ENCODE data around the gene HSP90AB1. TPM values are rescaled to one million over a fixed set of nuclear protein-coding genes. Genes with fewer than 3 reads are reported as not detected.
A peak's percentile ranks its signal among the peaks of the same experiment; 100 is the strongest.

HSP90AB1 gene
- total and polyA plus RNA-seq, 2 donors = 252 to 772 TPM

GRCh38 chr6:44297063-44298038 is 50.5 kb downstream of the HSP90AB1 start:
- H3K27ac ChIP-seq (ENCODE audit: low read depth in 1 of 2, low read length in 1 of 2) = no peak overlapping the region
- peaks cover 19 to 24% of the 10 kb centered on the region in 2 donors for H3K36me3 ChIP-seq (ENCODE audit: control insufficient read depth in 2 of 2, insufficient read depth in 2 of 2, low read length in 1 of 2)
- peak in 2 of 9 donors; percentile 33 to 43 for DNase-seq (ENCODE audit: low read depth in 6 of 9, low spot score in 9 of 9)
- peaks cover 32 to 59% of the 10 kb centered on the region in 2 donors for H3K27me3 ChIP-seq (ENCODE audit: control insufficient read depth in 2 of 2, insufficient read depth in 1 of 2, low read length in 1 of 2)
- H3K4me1 ChIP-seq (ENCODE audit: control insufficient read depth in 2 of 2, insufficient read depth in 2 of 2, low read length in 2 of 2) = peaks cover 2 to 8% of the 10 kb centered on the region in 2 donors
- peaks cover 1 to 3% of the 10 kb centered on the region in 2 donors for H3K9me3 ChIP-seq (ENCODE audit: control insufficient read depth in 2 of 2, insufficient read depth in 1 of 2, low read length in 1 of 2)
- H3K4me3 ChIP-seq (ENCODE audit: low read length in 2 of 2) = peak overlapping the region in 1 of 2 donors; percentile 41
- WGBS = 1% methylated on average over 86 of the region's 86 CpGs

GRCh38 chr6:44298055-44298803 is 51.3 kb downstream of the HSP90AB1 start:
- H3K4me1 ChIP-seq (ENCODE audit: control insufficient read depth in 2 of 2, insufficient read depth in 2 of 2, low read length in 2 of 2) = peaks cover 2 to 8% of the 10 kb centered on the region in 2 donors
- 65% methylated on average over 20 of the region's 20 CpGs for WGBS
- no peak for DNase-seq (ENCODE audit: low read depth in 6 of 9, low spot score in 9 of 9)
- no peak overlapping the region for H3K4me3 ChIP-seq (ENCODE audit: low read length in 2 of 2)
- no peak overlapping the region for H3K27ac ChIP-seq (ENCODE audit: low read depth in 1 of 2, low read length in 1 of 2)
- peaks cover 28 to 32% of the 10 kb centered on the region in 2 donors for H3K36me3 ChIP-seq (ENCODE audit: control insufficient read depth in 2 of 2, insufficient read depth in 2 of 2, low read length in 1 of 2)
- H3K9me3 ChIP-seq (ENCODE audit: control insufficient read depth in 2 of 2, insufficient read depth in 1 of 2, low read length in 1 of 2) = peaks cover 1 to 3% of the 10 kb centered on the region in 2 donors
- peaks cover 32 to 52% of the 10 kb centered on the region in 2 donors for H3K27me3 ChIP-seq (ENCODE audit: control insufficient read depth in 2 of 2, insufficient read depth in 1 of 2, low read length in 1 of 2)

GRCh38 chr6:44298864-44299263 is 52.0 kb downstream of the HSP90AB1 start:
- 93% methylated on average over 3 of the region's 3 CpGs for WGBS
- H3K27me3 ChIP-seq (ENCODE audit: control insufficient read depth in 2 of 2, insufficient read depth in 1 of 2, low read length in 1 of 2) = peaks cover 30 to 48% of the 10 kb centered on the region in 2 donors

GRCh38 chr6:44300292-44300823 is 53.5 kb downstream of the HSP90AB1 start:
- no peak overlapping the region for H3K4me3 ChIP-seq (ENCODE audit: low read length in 2 of 2)
- 90% methylated on average over 7 of the region's 7 CpGs for WGBS
- H3K27me3 ChIP-seq (ENCODE audit: control insufficient read depth in 2 of 2, insufficient read depth in 1 of 2, low read length in 1 of 2) = peaks cover 26 to 38% of the 10 kb centered on the region in 2 donors
- H3K4me1 ChIP-seq (ENCODE audit: control insufficient read depth in 2 of 2, insufficient read depth in 2 of 2, low read length in 2 of 2) = peaks cover 2 to 8% of the 10 kb centered on the region in 2 donors
- H3K36me3 ChIP-seq (ENCODE audit: control insufficient read depth in 2 of 2, insufficient read depth in 2 of 2, low read length in 1 of 2) = peaks cover 49 to 53% of the 10 kb centered on the region in 2 donors
- H3K27ac ChIP-seq (ENCODE audit: low read depth in 1 of 2, low read length in 1 of 2) = no peak overlapping the region
- DNase-seq (ENCODE audit: low read depth in 6 of 9, low spot score in 9 of 9) = no peak
- H3K9me3 ChIP-seq (ENCODE audit: control insufficient read depth in 2 of 2, insufficient read depth in 1 of 2, low read length in 1 of 2) = peaks cover 0 to 1% of the 10 kb centered on the region in 2 donors

More at GRCh38 chr6:44298864-44299263, 52.0 kb downstream of the HSP90AB1 start:
- Histone ChIP-seq H3K4me3 (ENCODE audit: low read length in 2 of 2) (no peak overlapping the region), H3K27ac (ENCODE audit: low read depth in 1 of 2, low read length in 1 of 2) (no peak overlapping the region), H3K9me3 (ENCODE audit: control insufficient read depth in 2 of 2, insufficient read depth in 1 of 2, low read length in 1 of 2) (peaks cover 0 to 1% of the 10 kb centered on the region in 2 donors), H3K4me1 (ENCODE audit: control insufficient read depth in 2 of 2, insufficient read depth in 2 of 2, low read length in 2 of 2) (peaks cover 2 to 8% of the 10 kb centered on the region in 2 donors), H3K36me3 (ENCODE audit: control insufficient read depth in 2 of 2, insufficient read depth in 2 of 2, low read length in 1 of 2) (peaks cover 34 to 38% of the 10 kb centered on the region in 2 donors)
- DNase-seq (ENCODE audit: low read depth in 6 of 9, low spot score in 9 of 9) = no peak

- peaks cover 0 to 1% of the 10 kb centered on the region in 2 donors for H3K9me3 ChIP-seq (ENCODE audit: control insufficient read depth in 2 of 2, insufficient read depth in 1 of 2, low read length in 1 of 2)
- no peak overlapping the region for H3K4me3 ChIP-seq (ENCODE audit: low read length in 2 of 2)
- H3K36me3 ChIP-seq (ENCODE audit: control insufficient read depth in 2 of 2, insufficient read depth in 2 of 2, low read length in 1 of 2) = peaks cover 56 to 61% of the 10 kb centered on the region in 2 donors
- peaks cover 22 to 31% of the 10 kb centered on the region in 2 donors for H3K27me3 ChIP-seq (ENCODE audit: control insufficient read depth in 2 of 2, insufficient read depth in 1 of 2, low read length in 1 of 2)
- peaks cover 2 to 8% of the 10 kb centered on the region in 2 donors for H3K4me1 ChIP-seq (ENCODE audit: control insufficient read depth in 2 of 2, insufficient read depth in 2 of 2, low read length in 2 of 2)
- no peak overlapping the region for H3K27ac ChIP-seq (ENCODE audit: low read depth in 1 of 2, low read length in 1 of 2)
- WGBS = 95% methylated on average over 8 of the region's 8 CpGs
- DNase-seq (ENCODE audit: low read depth in 6 of 9, low spot score in 9 of 9) = no peak
These were observed 54.2 kb downstream of the HSP90AB1 start for GRCh38 chr6:44301106-44301505.

GRCh38 chr6:44301782-44302564 is 55.1 kb downstream of the HSP90AB1 start:
- peaks cover 2 to 8% of the 10 kb centered on the region in 2 donors for H3K4me1 ChIP-seq (ENCODE audit: control insufficient read depth in 2 of 2, insufficient read depth in 2 of 2, low read length in 2 of 2)
- peaks cover 15 to 22% of the 10 kb centered on the region in 2 donors for H3K27me3 ChIP-seq (ENCODE audit: control insufficient read depth in 2 of 2, insufficient read depth in 1 of 2, low read length in 1 of 2)
- 98% methylated on average over 14 of the region's 14 CpGs for WGBS
- peaks cover 63 to 69% of the 10 kb centered on the region in 2 donors for H3K36me3 ChIP-seq (ENCODE audit: control insufficient read depth in 2 of 2, insufficient read depth in 2 of 2, low read length in 1 of 2)
- no peak overlapping the region for H3K4me3 ChIP-seq (ENCODE audit: low read length in 2 of 2)
- DNase-seq (ENCODE audit: low read depth in 6 of 9, low spot score in 9 of 9) = no peak
- H3K27ac ChIP-seq (ENCODE audit: low read depth in 1 of 2, low read length in 1 of 2) = no peak overlapping the region
- peaks cover 0 to 1% of the 10 kb centered on the region in 2 donors for H3K9me3 ChIP-seq (ENCODE audit: control insufficient read depth in 2 of 2, insufficient read depth in 1 of 2, low read length in 1 of 2)

GRCh38 chr6:44302856-44303255 is 56.0 kb downstream of the HSP90AB1 start:
- Histone ChIP-seq H3K36me3 (ENCODE audit: control insufficient read depth in 2 of 2, insufficient read depth in 2 of 2, low read length in 1 of 2) (peaks cover 70 to 77% of the 10 kb centered on the region in 2 donors), H3K27me3 (ENCODE audit: control insufficient read depth in 2 of 2, insufficient read depth in 1 of 2, low read length in 1 of 2) (peaks cover 6 to 14% of the 10 kb centered on the region in 2 donors), H3K4me1 (ENCODE audit: control insufficient read depth in 2 of 2, insufficient read depth in 2 of 2, low read length in 2 of 2) (peaks cover 0 to 2% of the 10 kb centered on the region in 2 donors), H3K9me3 (ENCODE audit: control insufficient read depth in 2 of 2, insufficient read depth in 1 of 2, low read length in 1 of 2) (peaks cover 0 to 1% of the 10 kb centered on the region in 2 donors), H3K27ac (ENCODE audit: low read depth in 1 of 2, low read length in 1 of 2) (no peak overlapping the region), H3K4me3 (ENCODE audit: low read length in 2 of 2) (no peak overlapping the region)
- 98% methylated on average over 12 of the region's 12 CpGs for WGBS
- no peak for DNase-seq (ENCODE audit: low read depth in 6 of 9, low spot score in 9 of 9)
